Prostate gland (tissue), 2 donors: ENCODE results near the gene DCDC1. TPM values are rescaled to one million over a fixed set of nuclear protein-coding genes. Genes with fewer than 3 reads are reported as not detected.

Source experiments
- DNase-seq: peaks from one replicate; pipeline ENCODE4 v3.0.0-alpha.2; 2019; ENCODE audit warnings: low spot score
- H3K27ac ChIP-seq, 2 donors: fragments of 200-600 bp; sonication (generic); 2 replicates each; pipeline ENCODE4 v1.5.1; 2017 to 2019
- H3K27me3 ChIP-seq: fragments of 200-600 bp; sonication (generic); replicated peaks from 2 replicates; pipeline ENCODE4 v1.5.1; 2019; ENCODE audit not compliant: insufficient read depth
- H3K36me3 ChIP-seq, 2 donors: fragments of 200-600 bp; sonication (generic); 1 replicate in 1 of 2; 2 replicates in 1 of 2; pipeline versions ENCODE4 v1.5.1 to v1.8.1; 2017 to 2019
- H3K4me1 ChIP-seq: fragments of 200-600 bp; sonication (generic); replicated peaks from 2 replicates; pipeline ENCODE4 v1.5.1; 2019
- H3K4me3 ChIP-seq, 2 donors: fragments of 200-600 bp; sonication (generic); 2 replicates each; pipeline ENCODE4 v1.5.1; 2017 to 2019
- H3K9me3 ChIP-seq: fragments of 200-600 bp; sonication (generic); 2 replicates; pipeline ENCODE4 v1.5.1; 2017
- POLR2A ChIP-seq: fragments of 450-650 bp; IDR thresholded peaks from one replicate; pipeline ENCODE4 v1.6.1; 2016; ENCODE audit warnings: antibody characterized with exemption, mild to moderate bottlenecking
- POLR2AphosphoS5 ChIP-seq: sonication (generic); formaldehyde crosslinking; IDR thresholded peaks from one replicate; pipeline ENCODE4 v1.6.1; 2017; ENCODE audit warnings: antibody characterized with exemption
- WGBS: methylation state at CpG from one replicate; pipeline ENCODE4 v1.1.5; 2018; 5-methylcytosine and 5-hydroxymethylcytosine counted together
- intact Hi-C: fragments of 100-400 bp; cut with DNase I; formaldehyde crosslinking; loops from one replicate; pipeline ENCODE4 v1.14.2; 2022
- total RNA-seq, 2 donors: library from RNA; depleted of rRNA; stranded (reverse); fragments of >200 nt; gene quantifications; one replicate each; pipeline ENCODE4 v1.1.0, GENCODE V29; 2016
- TF ChIP-seq, protein P1 (sequence below), 4 experiments: fragments of 200-600 bp in 2 of 4; fragments of 450-650 bp in 2 of 4; sonication (generic) in 2 of 4; IDR thresholded peaks; 1 replicate in 3 of 4; 2 replicates in 1 of 4; pipeline ENCODE4 v1.5.1; 2016 to 2019; ENCODE audit warnings: antibody characterized with exemption in 4 of 4, mild to moderate bottlenecking in 2 of 4, moderate library complexity in 2 of 4

Gene DCDC1
- total RNA-seq, 2 donors from 2014 or later: 0.36 to 2.5 TPM

- WGBS: 73% methylated on average over 2 of the region's 2 CpGs
- no peak overlapping the region for H3K27ac ChIP-seq
- no peak for DNase-seq
- intact Hi-C loops: loop anchor here (10.0 kb wide), 1 partner anchor 792 kb away; no protein-coding TSS in a partner anchor
- H3K27me3 ChIP-seq: no peaks in the 10 kb centered on the region
- H3K36me3 ChIP-seq: no peaks in the 10 kb centered on the region
- no peaks in the 10 kb centered on the region for H3K4me1 ChIP-seq
- H3K4me3 ChIP-seq: no peak overlapping the region
- no peaks in the 10 kb centered on the region for H3K9me3 ChIP-seq
- TF ChIP-seq POLR2A: no peak
- TF ChIP-seq, protein P1, sequence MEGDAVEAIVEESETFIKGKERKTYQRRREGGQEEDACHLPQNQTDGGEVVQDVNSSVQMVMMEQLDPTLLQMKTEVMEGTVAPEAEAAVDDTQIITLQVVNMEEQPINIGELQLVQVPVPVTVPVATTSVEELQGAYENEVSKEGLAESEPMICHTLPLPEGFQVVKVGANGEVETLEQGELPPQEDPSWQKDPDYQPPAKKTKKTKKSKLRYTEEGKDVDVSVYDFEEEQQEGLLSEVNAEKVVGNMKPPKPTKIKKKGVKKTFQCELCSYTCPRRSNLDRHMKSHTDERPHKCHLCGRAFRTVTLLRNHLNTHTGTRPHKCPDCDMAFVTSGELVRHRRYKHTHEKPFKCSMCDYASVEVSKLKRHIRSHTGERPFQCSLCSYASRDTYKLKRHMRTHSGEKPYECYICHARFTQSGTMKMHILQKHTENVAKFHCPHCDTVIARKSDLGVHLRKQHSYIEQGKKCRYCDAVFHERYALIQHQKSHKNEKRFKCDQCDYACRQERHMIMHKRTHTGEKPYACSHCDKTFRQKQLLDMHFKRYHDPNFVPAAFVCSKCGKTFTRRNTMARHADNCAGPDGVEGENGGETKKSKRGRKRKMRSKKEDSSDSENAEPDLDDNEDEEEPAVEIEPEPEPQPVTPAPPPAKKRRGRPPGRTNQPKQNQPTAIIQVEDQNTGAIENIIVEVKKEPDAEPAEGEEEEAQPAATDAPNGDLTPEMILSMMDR (IDR thresholded peaks at IDR 0.05): no peak
- TF ChIP-seq POLR2AphosphoS5: no peak
Measured at GRCh38 chr11:30917266-30917665, 452.3 kb downstream of the DCDC1 start.

DNA sequence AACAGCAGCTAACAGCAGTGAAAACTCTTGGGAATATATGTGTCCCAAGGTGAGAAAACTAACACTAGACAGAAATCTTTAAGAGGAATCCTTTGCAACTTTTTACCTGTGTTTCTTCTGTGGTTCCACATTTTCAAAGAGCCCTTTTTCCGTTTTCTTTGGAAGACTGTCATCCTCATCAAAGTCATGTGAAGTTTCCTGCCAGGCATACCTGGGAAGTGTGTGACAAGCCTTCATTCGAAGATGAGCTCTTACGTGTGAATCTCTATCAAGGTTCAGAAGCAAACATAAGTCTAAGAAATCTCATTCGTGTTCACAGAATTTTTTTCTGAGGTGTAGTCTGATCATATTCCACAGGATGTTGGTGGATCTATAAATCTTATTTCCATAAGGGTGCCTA is 452.8 kb downstream of the DCDC1 start:
- no peak overlapping the region for H3K27ac ChIP-seq
- H3K4me1 ChIP-seq: no peaks in the 10 kb centered on the region
- H3K4me3 ChIP-seq: no peak overlapping the region
- DNase-seq: no peak
- H3K36me3 ChIP-seq: no peaks in the 10 kb centered on the region
- TF ChIP-seq POLR2A: no peak
- no peaks in the 10 kb centered on the region for H3K9me3 ChIP-seq
- H3K27me3 ChIP-seq: no peaks in the 10 kb centered on the region
- intact Hi-C loops: loop anchor here (10.0 kb wide), 1 partner anchor 792 kb away; no protein-coding TSS in a partner anchor
- 82% methylated on average over 4 of the region's 4 CpGs for WGBS

DNA sequence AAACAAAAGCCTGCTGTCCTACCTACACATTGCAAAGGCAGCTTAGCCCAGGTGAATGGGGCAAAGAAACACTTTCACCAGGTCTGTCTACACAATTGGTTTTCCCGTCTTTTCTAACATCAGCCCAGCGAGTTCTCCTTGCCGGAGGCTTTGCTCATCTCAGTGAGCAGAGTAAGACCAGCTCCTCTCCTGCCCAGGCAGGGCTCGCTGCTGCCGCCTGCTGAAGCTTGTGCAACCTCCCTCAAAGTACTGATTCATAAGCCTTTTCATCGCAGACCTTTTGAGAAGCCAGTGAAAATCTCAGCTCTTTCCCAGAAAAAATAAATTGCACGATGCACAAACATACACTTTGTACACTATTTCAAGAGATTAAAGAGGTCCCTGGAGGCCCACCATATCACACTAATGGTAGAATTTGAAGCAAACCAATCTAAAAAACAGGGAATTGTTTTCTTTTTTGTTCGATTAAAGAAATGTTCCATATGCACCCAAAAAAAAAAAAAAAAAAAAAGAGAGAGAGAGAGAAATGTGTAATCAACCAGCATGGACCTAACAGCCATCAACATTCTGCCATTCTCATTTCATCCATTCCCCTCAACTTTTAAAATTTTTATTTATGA is 455.3 kb downstream of the DCDC1 start:
- Histone ChIP-seq H3K27ac (no peak overlapping the region), H3K4me3 (no peak overlapping the region), H3K36me3 (no peaks in the 10 kb centered on the region), H3K27me3 (no peaks in the 10 kb centered on the region), H3K4me1 (no peaks in the 10 kb centered on the region), H3K9me3 (no peaks in the 10 kb centered on the region)
- 18% methylated on average over 8 of the region's 8 CpGs for WGBS
- TF ChIP-seq, protein P1 (IDR thresholded peaks at IDR 0.05): peak in 2 of 4 experiments; percentile 53 to 57
- no peak for TF ChIP-seq POLR2AphosphoS5
- TF ChIP-seq POLR2A: no peak
- intact Hi-C loops: loop anchor here (5.0 to 10.0 kb wide), 2 partner anchors 572 to 789 kb away; no protein-coding TSS in a partner anchor
- peak; percentile 33 for DNase-seq

GRCh38 chr11:30911247-30911646 is 458.3 kb downstream of the DCDC1 start:
- TF ChIP-seq, protein P1 (IDR thresholded peaks at IDR 0.05): no peak
- no peak for TF ChIP-seq POLR2A
- TF ChIP-seq POLR2AphosphoS5: no peak
- H3K4me3 ChIP-seq: no peak overlapping the region
- no peaks in the 10 kb centered on the region for H3K36me3 ChIP-seq
- intact Hi-C loops: loop anchor here (5.0 to 10.0 kb wide), 2 partner anchors 569 to 786 kb away; no protein-coding TSS in a partner anchor
- no peaks in the 10 kb centered on the region for H3K27me3 ChIP-seq
- no peaks in the 10 kb centered on the region for H3K9me3 ChIP-seq
- H3K4me1 ChIP-seq: no peaks in the 10 kb centered on the region
- no peak for DNase-seq
- H3K27ac ChIP-seq: no peak overlapping the region

DNA sequence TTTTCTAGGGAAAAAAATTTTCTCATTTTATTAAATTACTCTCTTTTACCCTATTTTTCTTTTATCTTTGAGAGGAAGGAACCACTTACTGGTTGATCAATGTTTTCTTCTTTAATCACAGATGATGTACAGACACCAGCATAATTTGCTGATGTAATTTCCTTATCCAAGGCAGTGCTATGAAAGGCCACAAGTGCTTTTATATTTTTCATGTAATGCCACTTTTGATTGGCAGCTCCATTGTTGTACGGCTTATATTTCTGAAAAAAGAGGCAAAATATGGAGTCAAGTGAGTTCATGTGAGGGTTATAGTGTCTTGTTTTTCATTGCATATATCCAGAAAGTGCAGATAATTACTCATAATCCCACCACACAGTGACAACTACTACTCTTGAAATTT is 460.7 kb downstream of the DCDC1 start:
- TF ChIP-seq POLR2A: no peak
- no peak for TF ChIP-seq POLR2AphosphoS5
- Histone ChIP-seq H3K27me3 (no peaks in the 10 kb centered on the region), H3K27ac (no peak overlapping the region), H3K4me3 (no peak overlapping the region), H3K36me3 (no peaks in the 10 kb centered on the region), H3K4me1 (no peaks in the 10 kb centered on the region), H3K9me3 (no peaks in the 10 kb centered on the region)
- 90% methylated on average over 1 of the region's 1 CpG for WGBS
- intact Hi-C loops: no loop called here
- no peak for DNase-seq

DNA sequence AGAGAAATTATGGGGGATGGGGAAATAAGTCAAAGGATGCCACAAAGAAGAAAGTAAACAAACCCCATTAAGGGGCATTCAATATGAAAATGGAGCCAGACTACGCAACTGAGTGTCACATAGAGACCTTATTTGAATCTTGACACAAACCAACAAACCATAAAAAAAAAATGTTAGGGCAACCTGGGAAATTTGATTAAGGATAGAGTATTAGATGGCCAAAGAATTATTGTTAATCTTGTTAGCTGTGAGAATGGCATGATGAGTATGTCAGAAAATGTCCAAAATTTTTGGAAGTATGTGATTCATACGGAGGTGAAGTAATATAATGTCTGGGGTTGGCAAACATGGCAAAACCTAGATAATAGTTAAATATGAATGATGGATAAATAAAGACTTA is 461.3 kb downstream of the DCDC1 start:
- Histone ChIP-seq H3K4me3 (no peak overlapping the region), H3K27me3 (no peaks in the 10 kb centered on the region), H3K9me3 (no peaks in the 10 kb centered on the region), H3K4me1 (no peaks in the 10 kb centered on the region), H3K27ac (no peak overlapping the region), H3K36me3 (no peaks in the 10 kb centered on the region)
- intact Hi-C loops: no loop called here
- WGBS: 90% methylated on average over 2 of the region's 2 CpGs
- TF ChIP-seq, protein P1 (IDR thresholded peaks at IDR 0.05): no peak
- no peak for TF ChIP-seq POLR2AphosphoS5
- no peak for TF ChIP-seq POLR2A
- DNase-seq: no peak
